IPS-11a (cell line): ENCODE data around the gene NMNAT1.
"Not testable (repeated sequence)": the region's sequence is repeated elsewhere in the genome, so short reads cannot be mapped to it uniquely, and the experiment has no call there.

Experiments used
- H3K4me3 ChIP-seq: one replicate; pipeline ENCODE4 v1.5.1; 2013; ENCODE audit warnings: low read depth, low read length, control low read depth

NMNAT1 gene

DNA sequence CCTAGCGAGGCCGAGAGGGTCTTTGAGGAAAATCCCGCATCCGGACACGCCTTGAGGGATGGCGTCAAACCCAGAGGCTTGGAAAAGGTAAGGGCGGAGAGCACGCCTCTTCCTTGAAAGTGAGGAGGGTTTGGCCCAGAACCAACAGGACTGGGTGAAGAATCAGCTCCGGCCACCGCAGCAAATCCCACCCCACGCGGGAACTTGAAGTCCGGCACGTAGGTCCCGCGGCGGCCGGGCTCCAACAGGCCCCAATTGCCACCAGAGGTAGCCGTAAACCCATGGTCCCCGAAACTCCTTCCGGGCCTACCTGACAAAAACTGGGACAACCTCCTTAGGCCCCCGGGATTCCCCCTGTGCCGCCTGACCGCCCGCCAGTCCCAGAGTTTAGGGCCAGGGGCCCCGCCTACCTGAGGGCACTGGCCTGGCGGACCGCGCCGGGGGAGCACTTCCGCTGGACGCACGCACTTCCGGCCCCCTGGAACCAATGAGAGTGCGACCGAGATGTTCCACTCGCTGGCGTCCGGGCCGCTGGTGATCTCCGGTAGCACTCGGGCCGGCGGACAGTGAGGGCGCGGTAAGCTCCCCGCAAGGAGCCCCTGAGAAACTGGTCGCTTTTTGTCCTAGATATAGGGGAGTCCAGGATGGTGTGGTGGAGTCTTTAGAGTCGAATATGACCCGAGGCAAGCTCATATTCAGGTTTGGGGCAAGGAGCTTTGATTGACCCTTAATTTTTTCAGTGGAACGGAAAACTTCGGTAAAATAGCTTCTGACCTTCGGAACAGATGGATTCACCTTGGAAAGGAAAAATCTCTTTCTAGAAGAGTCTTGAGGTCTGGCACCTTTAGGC is at the start of gene NMNAT1, which contains the start of gene LZIC:
TSS of gene NMNAT1 (plus strand) at position 537 of the 850 bp plus-strand sequence. CDS start 28,599 bp downstream, outside the sequence.
TSS of gene LZIC (minus strand) at position 453 of the 850 bp plus-strand sequence. CDS start 6,772 bp downstream, outside the sequence.
- H3K4me3 ChIP-seq: peak within 1 kb of the TSS; percentile 91

DNA sequence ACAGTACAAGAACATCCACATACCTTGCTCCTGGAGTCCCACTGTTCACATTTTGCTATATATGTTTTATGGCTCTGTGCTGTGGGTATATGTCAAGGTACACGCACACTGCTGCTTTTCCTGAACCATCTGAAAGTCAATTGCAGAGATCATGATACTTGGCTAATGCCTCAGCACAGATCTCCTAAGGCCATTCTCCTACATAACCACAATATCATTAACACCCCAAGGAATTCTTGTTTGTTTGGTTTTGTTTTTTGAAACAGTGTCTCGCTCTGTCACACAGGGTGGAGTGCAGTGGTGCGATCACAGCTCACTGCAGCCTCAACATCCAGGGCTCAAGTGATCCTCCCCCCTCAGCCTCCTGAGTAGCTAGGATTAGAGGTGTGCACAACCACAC is 49.2 kb upstream of the NMNAT1 start:
- H3K4me3 ChIP-seq: no peak overlapping the region

DNA sequence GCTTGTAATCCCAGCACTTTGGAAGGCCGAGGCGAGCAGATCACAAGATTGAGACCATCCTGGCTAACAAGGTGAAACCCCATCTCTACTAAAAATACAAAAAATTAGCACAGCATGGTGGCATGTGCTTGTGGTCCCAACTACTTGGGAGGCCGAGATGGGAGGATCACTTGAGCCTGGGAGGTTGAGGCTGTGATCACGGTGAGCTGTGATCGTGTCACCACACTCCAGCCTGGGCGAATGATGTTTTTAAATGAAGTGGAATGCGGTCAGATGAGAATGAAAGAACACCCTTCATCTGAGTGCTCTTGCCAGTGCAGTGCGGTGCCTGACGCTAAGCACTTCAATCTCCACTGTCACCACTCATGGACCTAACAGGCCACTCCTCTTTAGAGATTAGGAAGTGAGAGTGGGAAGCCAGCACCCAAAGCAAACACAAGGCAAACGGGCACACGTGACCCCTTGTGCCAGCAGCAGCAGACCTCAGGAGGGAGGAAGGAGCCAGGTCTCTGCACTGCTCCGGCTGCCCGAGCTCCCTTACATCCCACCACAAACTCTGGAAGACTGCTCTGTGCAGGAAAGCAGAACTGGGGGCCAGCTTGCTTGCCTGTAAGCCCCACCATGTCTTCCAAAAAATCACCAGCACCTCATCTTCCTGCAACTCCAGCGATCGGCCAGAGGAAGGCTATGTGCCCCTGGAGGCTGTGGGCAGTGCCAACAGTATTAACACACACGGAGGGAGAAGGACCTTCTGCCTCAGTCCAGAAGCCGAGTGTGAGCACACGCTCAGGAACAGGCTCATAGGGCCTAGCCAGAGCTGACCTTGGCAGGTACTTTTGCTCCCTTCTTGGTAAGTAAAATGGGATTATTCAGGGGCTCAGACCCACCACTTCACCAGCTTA is 42.9 kb upstream of the NMNAT1 start:
- H3K4me3 ChIP-seq: no peak overlapping the region

DNA sequence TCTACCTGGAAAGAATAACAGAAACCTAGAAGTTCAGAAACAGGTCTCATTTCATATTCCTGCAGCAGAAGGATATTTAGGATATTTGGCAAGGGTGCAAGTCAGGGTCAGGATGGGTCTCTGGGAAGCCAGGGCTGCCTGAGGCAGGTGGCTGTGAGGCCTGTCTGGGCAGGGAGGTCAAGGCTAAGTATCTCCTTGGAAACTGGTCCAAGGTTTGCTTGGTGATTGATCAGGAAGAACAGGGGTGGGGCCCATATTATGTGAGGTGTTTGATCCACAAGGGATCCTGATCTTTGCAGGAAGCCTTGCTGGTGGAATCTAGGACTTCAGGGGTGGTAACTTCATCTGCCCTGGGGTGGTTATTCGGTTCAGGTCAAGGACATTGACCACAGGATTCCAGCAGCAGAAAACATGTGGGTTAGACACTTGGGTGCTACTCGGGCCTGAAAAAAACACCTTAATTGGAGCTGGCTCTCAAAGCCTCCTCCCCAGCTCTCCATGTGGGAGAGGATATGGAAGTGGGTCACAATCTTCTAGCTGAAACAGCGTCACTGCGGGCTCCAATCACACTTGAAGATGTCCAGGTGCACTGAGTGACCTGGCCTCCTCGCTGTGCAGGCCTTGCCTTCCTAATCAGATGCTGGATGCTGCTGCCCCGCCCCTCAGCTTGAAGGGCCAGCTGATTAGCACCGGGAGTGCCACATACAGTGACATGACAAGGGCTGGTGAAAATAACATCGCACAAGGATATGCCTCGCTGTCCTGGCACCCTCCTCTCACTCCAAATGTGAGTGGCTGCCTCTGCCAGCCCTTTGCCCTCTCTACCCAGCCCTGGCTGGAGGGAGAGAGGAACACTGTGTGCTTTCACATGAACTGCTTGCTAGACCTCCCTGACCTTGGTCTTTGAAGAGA is 41.9 kb upstream of the NMNAT1 start:
- no peak overlapping the region for H3K4me3 ChIP-seq

DNA sequence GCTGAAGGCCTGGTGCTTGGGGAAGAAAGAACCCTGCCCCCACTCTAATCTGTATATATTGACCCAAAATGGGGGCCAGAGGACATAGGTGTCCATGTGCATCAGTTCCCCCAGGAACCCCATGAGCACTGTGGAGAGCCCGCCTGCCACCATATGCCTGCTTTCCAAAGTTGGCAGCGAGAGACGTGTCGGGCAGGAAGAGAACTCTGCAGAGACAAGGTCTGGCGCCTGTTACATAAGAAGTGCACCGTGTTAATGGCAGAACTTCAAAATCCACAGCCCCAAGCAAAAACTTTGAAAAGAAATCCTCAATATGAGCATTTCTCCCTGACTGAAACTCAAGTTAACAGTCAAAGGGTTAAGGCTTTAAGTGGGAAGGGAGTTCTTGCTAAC is 41.2 kb upstream of the NMNAT1 start:
- H3K4me3 ChIP-seq: no peak overlapping the region

DNA sequence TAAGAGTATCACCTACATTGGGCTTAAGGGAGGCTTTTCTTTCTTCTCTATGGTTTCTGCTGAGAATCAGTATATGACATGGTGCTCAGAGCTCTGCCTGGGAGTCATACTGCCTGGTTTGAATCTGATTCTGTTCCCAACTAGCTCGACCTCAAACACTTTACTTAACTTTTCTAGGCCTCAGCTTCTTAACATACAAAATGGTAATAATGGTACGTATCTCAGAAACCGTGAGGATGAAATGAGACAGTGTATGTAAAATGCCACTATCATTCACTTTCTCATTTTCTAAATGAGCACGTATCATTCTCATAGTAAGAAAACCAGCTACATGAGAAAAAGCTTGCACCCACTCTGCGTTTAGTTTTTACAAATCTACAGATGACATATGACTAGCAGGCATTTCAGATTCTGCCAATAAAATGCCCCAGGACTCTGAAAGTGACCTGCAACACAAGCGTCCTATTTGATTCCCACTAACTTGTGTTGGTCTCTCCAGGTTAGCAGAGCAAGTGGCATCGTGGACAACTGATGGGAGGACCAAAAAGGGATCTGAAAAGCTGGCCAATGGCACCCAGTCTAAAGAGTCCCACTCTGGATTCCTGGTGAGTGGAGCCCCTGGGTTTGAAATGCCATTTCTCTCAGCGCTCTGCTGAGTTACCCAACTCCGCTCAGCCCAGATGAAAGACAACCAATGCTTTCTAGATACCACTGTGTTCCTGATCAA is 39.3 kb upstream of the NMNAT1 start:
- H3K4me3 ChIP-seq: no peak overlapping the region

DNA sequence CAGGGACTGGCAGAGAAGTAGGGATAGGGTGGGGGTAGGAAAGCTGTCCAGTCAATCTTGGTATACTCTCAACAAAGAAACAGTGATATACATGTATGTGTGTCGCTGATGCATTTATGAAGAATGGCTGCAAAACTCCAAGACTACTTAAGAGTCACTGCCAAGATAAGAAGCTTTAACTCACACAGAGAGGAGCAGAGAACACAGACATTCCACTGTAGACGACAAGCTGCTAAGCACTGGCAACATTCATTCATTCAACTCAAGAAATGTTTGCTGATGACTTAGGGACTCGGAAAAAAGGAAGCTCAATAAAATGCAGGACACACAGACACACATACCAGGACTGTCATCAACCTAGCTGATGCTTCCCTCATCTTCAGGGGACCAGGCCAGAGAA is 38.7 kb upstream of the NMNAT1 start:
- no peak overlapping the region for H3K4me3 ChIP-seq

DNA sequence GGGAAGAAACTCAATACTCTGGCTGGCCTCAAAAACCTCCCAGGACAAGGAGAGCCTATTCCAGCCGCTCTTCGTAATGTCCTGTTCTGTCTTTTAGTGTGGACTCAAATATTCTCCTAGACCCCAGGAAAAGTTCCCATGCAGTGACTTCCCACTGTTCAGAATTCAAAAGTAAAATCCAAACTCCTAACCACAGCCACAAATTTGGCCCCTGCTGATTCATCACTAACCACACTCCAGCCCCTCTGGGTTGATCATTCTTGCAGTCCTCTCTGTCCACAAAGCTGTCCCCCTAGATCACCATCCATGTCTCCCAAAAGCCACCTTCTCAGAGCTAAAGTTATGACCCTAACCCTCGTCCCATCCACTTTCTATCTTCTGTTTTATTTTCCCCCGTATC is 38.3 kb upstream of the NMNAT1 start:
- H3K4me3 ChIP-seq: no peak overlapping the region

DNA sequence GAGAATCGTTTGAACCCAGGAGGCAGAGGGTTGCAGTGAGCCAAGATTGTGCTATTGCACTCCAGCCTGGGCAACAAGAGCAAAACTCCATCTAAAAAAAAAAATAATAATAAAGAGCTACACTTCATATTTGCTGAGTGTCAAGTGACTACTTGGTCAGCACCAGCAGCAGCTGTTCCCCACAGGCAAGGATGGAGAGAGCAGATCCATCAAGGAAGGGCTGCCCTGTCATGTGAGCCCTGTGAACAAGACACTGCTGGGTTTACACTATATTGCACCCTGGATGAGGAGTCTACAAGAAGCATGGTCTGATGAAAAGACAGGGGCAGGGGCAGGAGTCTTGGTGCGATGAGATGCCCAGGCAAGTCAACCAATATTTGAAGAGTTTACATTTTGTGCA is 36.8 kb upstream of the NMNAT1 start:
- no peak overlapping the region for H3K4me3 ChIP-seq

DNA sequence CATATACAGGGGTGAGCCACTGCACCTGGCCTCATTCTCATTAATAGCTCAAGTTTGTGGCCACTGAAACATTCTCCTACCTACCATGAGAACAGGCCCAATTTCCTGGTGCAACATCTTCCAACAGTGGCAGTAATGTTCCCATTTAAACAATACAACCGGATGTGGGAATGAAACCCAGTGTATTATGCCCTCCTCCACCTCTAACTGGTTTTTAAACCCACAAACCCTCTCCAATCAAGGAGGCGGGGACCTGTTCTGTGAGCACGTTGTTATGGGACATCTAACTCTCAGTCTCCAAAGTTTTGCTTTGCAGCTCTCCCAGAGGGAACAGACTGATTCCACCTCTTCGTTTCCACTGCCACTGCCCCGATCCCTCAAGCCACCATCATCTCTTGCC is 35.8 kb upstream of the NMNAT1 start:
- H3K4me3 ChIP-seq: no peak overlapping the region

DNA sequence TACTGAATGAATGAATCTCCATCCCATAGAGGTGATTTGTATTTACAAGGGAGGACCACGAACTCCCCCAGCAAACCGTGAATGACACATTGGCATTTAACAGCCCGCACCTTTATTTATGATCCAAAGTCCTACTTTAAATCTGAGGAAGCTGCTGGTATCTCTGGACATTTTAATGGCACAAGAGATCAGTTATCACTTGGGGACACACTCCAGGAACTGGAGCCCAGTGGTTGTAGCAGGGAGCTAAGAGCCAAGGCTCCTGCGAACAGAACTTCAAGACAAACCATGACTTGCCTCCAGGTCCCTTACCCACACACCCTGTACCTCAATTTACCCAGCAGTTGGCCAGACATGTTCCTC is 34.4 kb upstream of the NMNAT1 start:
- H3K4me3 ChIP-seq: peak overlapping the region; percentile 77

DNA sequence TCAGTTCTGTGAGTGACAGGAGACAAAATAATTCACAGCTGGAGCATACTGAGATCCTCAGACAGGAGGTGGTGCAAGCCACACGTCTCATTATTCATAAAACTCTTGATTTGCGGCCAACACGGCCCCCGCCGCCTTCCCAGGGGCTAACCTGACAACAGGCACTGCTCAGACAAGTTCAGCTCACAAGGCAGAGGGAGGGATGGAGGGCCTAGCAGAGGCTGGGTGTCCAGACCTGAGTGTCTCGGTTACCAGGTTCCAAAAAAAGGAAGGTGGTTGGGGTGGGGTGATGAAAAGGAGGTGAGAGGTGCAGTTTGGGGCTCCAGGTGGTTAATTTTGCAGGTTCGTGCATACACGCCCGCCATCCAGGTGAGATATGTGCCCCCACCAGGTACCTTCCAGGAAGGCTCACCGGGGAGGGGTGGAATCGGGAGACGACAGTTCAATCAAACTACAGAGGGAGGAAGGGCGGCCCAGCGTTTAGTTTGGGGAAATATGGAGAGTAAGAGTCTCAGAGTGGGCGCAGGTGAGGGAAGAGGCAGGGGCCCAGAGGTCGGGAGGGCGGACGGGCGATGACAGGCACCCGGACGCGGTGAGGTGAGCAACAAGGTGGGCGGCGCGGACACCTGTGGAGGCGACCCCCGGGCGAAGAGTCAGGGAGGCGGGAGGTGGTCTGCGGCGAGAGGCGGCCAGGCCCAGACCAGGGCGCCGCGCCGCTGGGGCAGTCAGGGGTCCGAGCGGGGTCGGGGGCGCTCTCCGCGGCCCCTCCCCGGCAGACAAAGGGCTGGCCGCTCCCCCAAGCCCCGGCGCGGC is 33.8 kb upstream of the NMNAT1 start:
- peak overlapping the region; percentile 77 for H3K4me3 ChIP-seq

DNA sequence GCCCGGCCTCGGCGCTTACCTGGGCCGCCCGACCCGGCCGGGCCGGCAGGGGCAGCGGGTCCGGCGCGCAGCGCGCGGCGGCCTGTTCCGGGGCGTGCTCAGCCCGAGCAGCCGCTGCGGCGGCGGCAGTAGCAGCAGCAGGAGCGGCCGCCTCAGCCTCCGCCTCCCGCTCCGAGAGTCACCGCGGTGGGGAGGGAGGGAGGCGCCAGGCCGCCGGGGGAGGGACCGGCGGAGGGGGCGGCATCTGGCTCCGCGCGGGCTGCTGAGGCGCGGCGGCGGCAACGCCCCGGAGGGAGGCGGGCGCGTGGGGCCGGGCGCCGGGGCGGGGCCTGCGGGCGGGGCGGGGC is 33.2 kb upstream of the NMNAT1 start, which contains the start of gene CTNNBIP1:
TSS of gene CTNNBIP1 (minus strand) at position 194 of the 347 bp plus-strand sequence. CDS start 38,205 bp downstream, outside the sequence.
- peak within 1 kb of the TSS; percentile 77 for H3K4me3 ChIP-seq

DNA sequence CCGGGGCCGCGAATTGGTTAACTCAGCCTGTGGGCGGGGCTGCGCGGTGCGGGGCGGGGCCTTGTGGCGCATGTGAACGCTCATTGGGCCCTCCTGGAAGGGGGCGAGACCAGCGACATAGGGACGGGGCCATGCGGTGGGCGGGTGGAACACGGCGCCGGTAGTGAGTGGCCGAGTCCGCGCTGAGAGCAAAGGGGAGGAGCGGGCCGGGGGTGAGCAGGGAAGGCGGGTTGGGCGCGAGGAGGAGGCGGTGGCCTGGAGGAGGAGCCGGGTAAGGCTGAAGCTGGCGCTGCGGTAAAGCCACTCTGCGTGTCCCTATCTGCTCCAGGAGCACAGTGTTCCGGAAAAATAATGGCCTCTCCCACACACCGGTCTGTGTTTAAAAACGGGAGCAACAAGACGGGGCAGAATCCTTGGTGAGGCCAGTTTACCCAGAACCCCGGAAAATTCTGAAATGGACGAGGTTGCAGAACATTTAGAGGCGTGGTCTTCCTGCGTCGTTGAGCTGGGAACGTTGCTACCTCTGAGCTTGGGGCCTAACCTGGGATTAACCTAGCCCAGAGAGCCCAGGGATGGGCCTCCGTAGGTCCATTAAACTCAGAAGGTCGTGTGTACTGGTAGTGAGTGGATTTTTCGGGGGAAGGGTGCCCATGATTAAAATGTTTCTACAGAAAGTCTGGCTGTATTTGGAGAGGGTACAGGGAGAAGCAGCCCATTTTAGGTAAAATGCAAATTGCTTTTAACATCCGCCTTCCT is 32.7 kb upstream of the NMNAT1 start:
- H3K4me3 ChIP-seq: peak overlapping the region; percentile 76

DNA sequence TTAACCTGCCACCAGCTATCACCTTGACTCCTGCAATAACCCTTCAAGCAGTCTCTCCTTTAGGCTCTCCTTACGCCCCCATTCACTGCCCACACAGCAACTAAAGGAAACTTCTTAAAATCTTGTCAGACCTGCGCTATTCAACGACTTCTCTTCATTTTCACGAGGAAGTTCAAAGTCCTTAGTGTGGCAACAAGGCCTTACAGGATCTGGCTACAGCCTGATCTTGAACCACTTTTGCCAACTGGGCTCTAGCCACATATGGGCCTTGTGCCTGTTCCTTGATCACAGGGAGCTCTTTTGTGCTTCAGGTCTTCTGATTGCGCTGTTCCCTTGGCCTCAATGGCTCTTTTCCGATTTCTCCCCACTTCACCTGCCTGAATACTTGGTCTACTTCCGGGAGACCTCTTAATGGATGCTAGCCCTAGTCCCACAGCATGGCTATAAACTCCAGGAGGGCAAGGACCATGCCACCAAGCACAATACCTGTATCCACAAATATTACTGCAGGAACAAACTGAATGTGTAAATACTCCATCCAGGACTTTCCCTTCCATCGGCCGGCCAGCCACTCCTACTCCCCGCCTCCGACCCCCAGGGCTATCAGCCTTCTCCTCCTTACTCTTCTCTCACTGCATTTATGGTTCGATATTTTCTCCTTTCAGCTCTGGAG is 30.9 kb upstream of the NMNAT1 start:
- no peak overlapping the region for H3K4me3 ChIP-seq

DNA sequence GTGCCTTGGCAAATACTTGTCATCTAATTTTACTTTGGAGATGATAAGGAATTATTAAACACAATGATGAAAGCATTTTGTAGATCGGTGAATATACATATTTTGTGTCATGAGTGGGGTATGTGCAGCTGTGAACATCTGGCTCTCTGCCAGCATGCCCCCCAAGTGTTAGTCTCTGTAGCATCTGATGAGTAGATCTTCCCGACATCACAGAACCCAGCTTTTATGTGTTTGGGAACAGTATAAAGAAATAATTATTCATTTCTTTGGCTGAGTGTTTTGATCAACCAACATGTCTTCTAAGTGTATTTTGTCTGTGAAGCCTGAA is 28.7 kb upstream of the NMNAT1 start:
- H3K4me3 ChIP-seq: no peak overlapping the region

DNA sequence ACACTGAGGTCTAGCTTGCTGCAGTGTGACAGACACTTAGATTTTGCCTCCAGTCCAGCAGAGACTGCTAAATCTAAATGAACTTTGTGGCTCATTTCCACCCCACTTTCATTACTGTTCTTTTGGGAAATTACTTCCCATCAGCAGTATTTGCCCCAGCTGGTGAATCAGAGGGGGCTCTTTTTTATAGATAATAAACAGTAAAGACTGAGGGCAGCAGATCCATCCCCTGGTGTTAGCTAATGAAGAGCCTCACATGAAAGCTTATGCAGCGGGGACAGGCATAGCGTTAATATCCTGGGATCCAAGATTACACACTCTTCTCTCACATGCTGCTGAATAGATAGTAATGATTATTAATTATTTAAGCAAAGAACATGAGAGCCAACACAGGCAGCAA is 26.8 kb upstream of the NMNAT1 start:
- no peak overlapping the region for H3K4me3 ChIP-seq

DNA sequence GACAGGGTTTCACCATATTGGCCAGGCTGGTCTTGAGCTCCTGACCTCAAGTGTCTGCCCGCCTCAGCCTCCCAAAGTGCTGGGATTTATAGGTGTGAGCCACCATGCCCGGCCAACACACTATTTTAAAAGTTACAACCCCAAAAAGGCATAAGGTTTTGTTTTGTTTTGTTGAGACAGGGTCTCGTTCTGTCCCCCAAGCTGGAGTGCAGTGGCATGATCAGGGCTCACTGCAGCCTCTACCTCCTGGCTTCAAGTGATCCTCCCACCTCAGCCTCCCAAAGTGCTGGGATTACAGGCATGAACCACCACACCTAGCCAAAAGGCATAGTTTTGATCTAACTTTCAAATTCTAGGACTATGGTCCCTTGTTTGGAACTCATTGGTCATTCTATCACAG is 25.8 kb upstream of the NMNAT1 start:
- not testable (repeated sequence) for H3K4me3 ChIP-seq
